Stomach (tissue), 4 donors: ENCODE results near the gene EXPH5.

Experiments used
- CTCF ChIP-seq, 7 experiments: fragments of 450-650 bp in 4 of 7; fragments of 200-600 bp in 3 of 7; sonication (generic) in 3 of 7; IDR thresholded peaks; one replicate each; pipeline ENCODE4 v1.5.1; 2016 to 2019; ENCODE audit warnings: antibody characterized with exemption in 7 of 7, control low read depth in 2 of 7, mild to moderate bottlenecking in 1 of 7
- EP300 ChIP-seq: sonication (generic); formaldehyde crosslinking; IDR thresholded peaks from one replicate; pipeline ENCODE4 v1.6.1; 2017; ENCODE audit warnings: antibody characterized with exemption
- POLR2A ChIP-seq, 4 donors: fragments of 450-650 bp; IDR thresholded peaks; one replicate each; pipeline ENCODE4 v1.6.1; 2016; ENCODE audit warnings: antibody characterized with exemption in 4 of 4, control low read depth in 2 of 4, mild to moderate bottlenecking in 1 of 4, moderate library complexity in 1 of 4

- no peak for TF ChIP-seq POLR2A (IDR thresholded peaks at IDR 0.05)
- TF ChIP-seq CTCF (IDR thresholded peaks at IDR 0.05), result no peak
- no peak for TF ChIP-seq EP300
These were observed 50.1 kb downstream of the EXPH5 start for GRCh38 chr11:108543316-108543964.
